K562 (cell line): Measurements from ENCODE around the gene MYH15. TPM values are rescaled to one million over a fixed set of nuclear protein-coding genes. Genes with fewer than 3 reads are reported as not detected.

ENCODE experiments used
- SP1 ChIP-seq: sonication (generic); formaldehyde crosslinking; IDR thresholded peaks from 2 replicates; pipeline ENCODE4 v1.8.1; 2022; ENCODE audit warnings: mild to moderate bottlenecking, missing genetic modification reagents
- ZNF212 ChIP-seq: fragments of 450-650 bp; formaldehyde crosslinking; IDR thresholded peaks from 2 replicates; pipeline ENCODE4 v1.4.0; 2020; ENCODE audit warnings: mild to moderate bottlenecking
- ZNF57 ChIP-seq: fragments of 450-650 bp; formaldehyde crosslinking; IDR thresholded peaks from 2 replicates; pipeline ENCODE4 v1.4.0; 2020; ENCODE audit warnings: mild to moderate bottlenecking, moderate library complexity
- polyA plus RNA-seq, 8 experiments: library from polyadenylated mRNA; depleted of rRNA in 4 of 8; stranded (reverse) in 5 of 8; unstranded in 3 of 8; fragments of >200 nt; fragmentation: Nextera tagmentation in 2 of 8; fragmentation: Illumina TruSeq in 1 of 8; extraction: Ambion mirVana in 2 of 8; extraction: Trizol in 1 of 8; gene quantifications; 2 replicates each; pipeline versions ENCODE4 v1.2.1 to v1.2.3, GENCODE V29; 2011 to 2014; ENCODE audit warnings: inconsistent platforms in 1 of 8, missing spikeins in 1 of 8
- total RNA-seq, 7 experiments: library from RNA; depleted of rRNA in 6 of 7; stranded (reverse); fragments of >200 nt in 6 of 7; fragmentation: Illumina TruSeq in 2 of 7; extraction: Trizol in 2 of 7; gene quantifications; 2 replicates each; pipeline versions ENCODE4 v1.2.1 to v1.2.3, GENCODE V29; 2011 to 2021; ENCODE audit warnings: low replicate concordance in 1 of 7
- TF ChIP-seq, protein P1 (sequence below): fragments of 450-650 bp; IDR thresholded peaks from 2 replicates; pipeline ENCODE4 v1.6.1; 2016; ENCODE audit warnings: missing biosample characterization, missing genetic modification characterization
- TF ChIP-seq, protein P2 (sequence below): fragments of 200-600 bp; sonication (generic); IDR thresholded peaks from one replicate; pipeline ENCODE4 v1.6.1; 2012; ENCODE audit warnings: mild to moderate bottlenecking, low read depth, low read length, inconsistent platforms

The MYH15 gene
- total and polyA plus RNA-seq, 9 of the 15 experiments (the other 6 are each of a cell fraction or from before 2014, with no cell fraction given) = 0.03 to 0.29 (median 0.12) TPM

DNA sequence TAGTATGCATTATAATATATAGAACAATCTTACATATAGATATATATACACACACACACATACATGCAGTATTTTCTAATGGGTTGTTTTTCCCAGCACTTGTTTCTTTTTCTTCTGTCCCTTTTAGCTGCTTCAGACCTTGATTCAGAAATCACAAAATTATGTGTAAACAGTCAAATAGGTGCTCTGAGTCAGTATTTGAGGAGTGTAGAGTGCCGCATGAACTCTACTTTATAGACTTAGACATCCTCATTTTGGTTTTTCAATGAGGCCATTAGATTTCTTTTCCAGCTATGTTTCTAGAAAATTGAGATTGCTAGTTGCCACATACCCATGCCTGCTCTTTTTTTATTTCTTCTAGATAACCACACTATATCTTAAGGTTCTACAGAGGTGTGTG lies 155.8 kb downstream of the MYH15 start (continued):
- TF ChIP-seq, protein P1, sequence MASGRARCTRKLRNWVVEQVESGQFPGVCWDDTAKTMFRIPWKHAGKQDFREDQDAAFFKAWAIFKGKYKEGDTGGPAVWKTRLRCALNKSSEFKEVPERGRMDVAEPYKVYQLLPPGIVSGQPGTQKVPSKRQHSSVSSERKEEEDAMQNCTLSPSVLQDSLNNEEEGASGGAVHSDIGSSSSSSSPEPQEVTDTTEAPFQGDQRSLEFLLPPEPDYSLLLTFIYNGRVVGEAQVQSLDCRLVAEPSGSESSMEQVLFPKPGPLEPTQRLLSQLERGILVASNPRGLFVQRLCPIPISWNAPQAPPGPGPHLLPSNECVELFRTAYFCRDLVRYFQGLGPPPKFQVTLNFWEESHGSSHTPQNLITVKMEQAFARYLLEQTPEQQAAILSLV (tag) = no peak
- no peak for TF ChIP-seq ZNF212 (CRISPR knock-in tag)
- no peak for TF ChIP-seq SP1 (CRISPR knock-in tag)
- TF ChIP-seq ZNF57 = no peak
- TF ChIP-seq, protein P2, sequence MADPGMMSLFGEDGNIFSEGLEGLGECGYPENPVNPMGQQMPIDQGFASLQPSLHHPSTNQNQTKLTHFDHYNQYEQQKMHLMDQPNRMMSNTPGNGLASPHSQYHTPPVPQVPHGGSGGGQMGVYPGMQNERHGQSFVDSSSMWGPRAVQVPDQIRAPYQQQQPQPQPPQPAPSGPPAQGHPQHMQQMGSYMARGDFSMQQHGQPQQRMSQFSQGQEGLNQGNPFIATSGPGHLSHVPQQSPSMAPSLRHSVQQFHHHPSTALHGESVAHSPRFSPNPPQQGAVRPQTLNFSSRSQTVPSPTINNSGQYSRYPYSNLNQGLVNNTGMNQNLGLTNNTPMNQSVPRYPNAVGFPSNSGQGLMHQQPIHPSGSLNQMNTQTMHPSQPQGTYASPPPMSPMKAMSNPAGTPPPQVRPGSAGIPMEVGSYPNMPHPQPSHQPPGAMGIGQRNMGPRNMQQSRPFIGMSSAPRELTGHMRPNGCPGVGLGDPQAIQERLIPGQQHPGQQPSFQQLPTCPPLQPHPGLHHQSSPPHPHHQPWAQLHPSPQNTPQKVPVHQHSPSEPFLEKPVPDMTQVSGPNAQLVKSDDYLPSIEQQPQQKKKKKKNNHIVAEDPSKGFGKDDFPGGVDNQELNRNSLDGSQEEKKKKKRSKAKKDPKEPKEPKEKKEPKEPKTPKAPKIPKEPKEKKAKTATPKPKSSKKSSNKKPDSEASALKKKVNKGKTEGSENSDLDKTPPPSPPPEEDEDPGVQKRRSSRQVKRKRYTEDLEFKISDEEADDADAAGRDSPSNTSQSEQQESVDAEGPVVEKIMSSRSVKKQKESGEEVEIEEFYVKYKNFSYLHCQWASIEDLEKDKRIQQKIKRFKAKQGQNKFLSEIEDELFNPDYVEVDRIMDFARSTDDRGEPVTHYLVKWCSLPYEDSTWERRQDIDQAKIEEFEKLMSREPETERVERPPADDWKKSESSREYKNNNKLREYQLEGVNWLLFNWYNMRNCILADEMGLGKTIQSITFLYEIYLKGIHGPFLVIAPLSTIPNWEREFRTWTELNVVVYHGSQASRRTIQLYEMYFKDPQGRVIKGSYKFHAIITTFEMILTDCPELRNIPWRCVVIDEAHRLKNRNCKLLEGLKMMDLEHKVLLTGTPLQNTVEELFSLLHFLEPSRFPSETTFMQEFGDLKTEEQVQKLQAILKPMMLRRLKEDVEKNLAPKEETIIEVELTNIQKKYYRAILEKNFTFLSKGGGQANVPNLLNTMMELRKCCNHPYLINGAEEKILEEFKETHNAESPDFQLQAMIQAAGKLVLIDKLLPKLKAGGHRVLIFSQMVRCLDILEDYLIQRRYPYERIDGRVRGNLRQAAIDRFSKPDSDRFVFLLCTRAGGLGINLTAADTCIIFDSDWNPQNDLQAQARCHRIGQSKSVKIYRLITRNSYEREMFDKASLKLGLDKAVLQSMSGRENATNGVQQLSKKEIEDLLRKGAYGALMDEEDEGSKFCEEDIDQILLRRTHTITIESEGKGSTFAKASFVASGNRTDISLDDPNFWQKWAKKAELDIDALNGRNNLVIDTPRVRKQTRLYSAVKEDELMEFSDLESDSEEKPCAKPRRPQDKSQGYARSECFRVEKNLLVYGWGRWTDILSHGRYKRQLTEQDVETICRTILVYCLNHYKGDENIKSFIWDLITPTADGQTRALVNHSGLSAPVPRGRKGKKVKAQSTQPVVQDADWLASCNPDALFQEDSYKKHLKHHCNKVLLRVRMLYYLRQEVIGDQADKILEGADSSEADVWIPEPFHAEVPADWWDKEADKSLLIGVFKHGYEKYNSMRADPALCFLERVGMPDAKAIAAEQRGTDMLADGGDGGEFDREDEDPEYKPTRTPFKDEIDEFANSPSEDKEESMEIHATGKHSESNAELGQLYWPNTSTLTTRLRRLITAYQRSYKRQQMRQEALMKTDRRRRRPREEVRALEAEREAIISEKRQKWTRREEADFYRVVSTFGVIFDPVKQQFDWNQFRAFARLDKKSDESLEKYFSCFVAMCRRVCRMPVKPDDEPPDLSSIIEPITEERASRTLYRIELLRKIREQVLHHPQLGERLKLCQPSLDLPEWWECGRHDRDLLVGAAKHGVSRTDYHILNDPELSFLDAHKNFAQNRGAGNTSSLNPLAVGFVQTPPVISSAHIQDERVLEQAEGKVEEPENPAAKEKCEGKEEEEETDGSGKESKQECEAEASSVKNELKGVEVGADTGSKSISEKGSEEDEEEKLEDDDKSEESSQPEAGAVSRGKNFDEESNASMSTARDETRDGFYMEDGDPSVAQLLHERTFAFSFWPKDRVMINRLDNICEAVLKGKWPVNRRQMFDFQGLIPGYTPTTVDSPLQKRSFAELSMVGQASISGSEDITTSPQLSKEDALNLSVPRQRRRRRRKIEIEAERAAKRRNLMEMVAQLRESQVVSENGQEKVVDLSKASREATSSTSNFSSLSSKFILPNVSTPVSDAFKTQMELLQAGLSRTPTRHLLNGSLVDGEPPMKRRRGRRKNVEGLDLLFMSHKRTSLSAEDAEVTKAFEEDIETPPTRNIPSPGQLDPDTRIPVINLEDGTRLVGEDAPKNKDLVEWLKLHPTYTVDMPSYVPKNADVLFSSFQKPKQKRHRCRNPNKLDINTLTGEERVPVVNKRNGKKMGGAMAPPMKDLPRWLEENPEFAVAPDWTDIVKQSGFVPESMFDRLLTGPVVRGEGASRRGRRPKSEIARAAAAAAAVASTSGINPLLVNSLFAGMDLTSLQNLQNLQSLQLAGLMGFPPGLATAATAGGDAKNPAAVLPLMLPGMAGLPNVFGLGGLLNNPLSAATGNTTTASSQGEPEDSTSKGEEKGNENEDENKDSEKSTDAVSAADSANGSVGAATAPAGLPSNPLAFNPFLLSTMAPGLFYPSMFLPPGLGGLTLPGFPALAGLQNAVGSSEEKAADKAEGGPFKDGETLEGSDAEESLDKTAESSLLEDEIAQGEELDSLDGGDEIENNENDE = no peak
